ENCODE measurements around the gene ASAP3. TPM values are rescaled to one million over a fixed set of nuclear protein-coding genes. Genes with fewer than 3 reads are reported as not detected.

The ASAP3 gene
- total RNA-seq, 6 experiments from 2014 or later, result 5.9 to 14.5 (median 12.3) TPM

GRCh38 chr1:23422241-23422877 lies 61.6 kb downstream of the ASAP3 start:
- H3K36me3 Mint-ChIP-seq (ENCODE audit: low read depth), result no peaks in the 10 kb centered on the region
- DNase-seq, result peak; percentile 47
- TF ChIP-seq CTCF (IDR thresholded peaks at IDR 0.05), result no peak
- H3K4me3 Mint-ChIP-seq, result peak overlapping the region; percentile 38
- no peaks in the 10 kb centered on the region for H3K9me3 Mint-ChIP-seq
- H3K27ac Mint-ChIP-seq, result peak overlapping the region; percentile 74
- H3K27me3 Mint-ChIP-seq (ENCODE audit: insufficient read depth), result peaks cover 4% of the 10 kb centered on the region
- peaks cover 27% of the 10 kb centered on the region for H3K4me1 Mint-ChIP-seq (ENCODE audit: low read depth)

- Mint-ChIP-seq H3K27me3 (ENCODE audit: insufficient read depth) (peaks cover 4% of the 10 kb centered on the region), H3K36me3 (ENCODE audit: low read depth) (no peaks in the 10 kb centered on the region), H3K4me3 (peak overlapping the region; percentile 38), H3K4me1 (ENCODE audit: low read depth) (peaks cover 27% of the 10 kb centered on the region), H3K27ac (peak overlapping the region; percentile 74), H3K9me3 (no peaks in the 10 kb centered on the region)
- TF ChIP-seq CTCF (IDR thresholded peaks at IDR 0.05), result peak; percentile 72
- DNase-seq, result peak; percentile 68
Observed at GRCh38 chr1:23421753-23422240, 62.2 kb downstream of the ASAP3 start.

- Mint-ChIP-seq H3K4me1 (ENCODE audit: low read depth) (peaks cover 27% of the 10 kb centered on the region), H3K27ac (no peak overlapping the region), H3K27me3 (ENCODE audit: insufficient read depth) (peaks cover 4% of the 10 kb centered on the region; the same call in 1 of the 2 replicates), H3K4me3 (no peak overlapping the region), H3K9me3 (no peaks in the 10 kb centered on the region), H3K36me3 (ENCODE audit: low read depth) (no peaks in the 10 kb centered on the region)
- DNase-seq, result no peak
- TF ChIP-seq CTCF (IDR thresholded peaks at IDR 0.05), result no peak
Observed at GRCh38 chr1:23421343-23421742, 62.6 kb downstream of the ASAP3 start.

- TF ChIP-seq CTCF (IDR thresholded peaks at IDR 0.05), result no peak
- DNase-seq, result no peak
- Mint-ChIP-seq H3K9me3 (no peaks in the 10 kb centered on the region), H3K4me1 (ENCODE audit: low read depth) (peaks cover 27% of the 10 kb centered on the region), H3K27ac (no peak overlapping the region), H3K4me3 (no peak overlapping the region), H3K27me3 (ENCODE audit: insufficient read depth) (peaks cover 4% of the 10 kb centered on the region; the same call in 1 of the 2 replicates), H3K36me3 (ENCODE audit: low read depth) (no peaks in the 10 kb centered on the region)
Observed at GRCh38 chr1:23420778-23421177, 63.2 kb downstream of the ASAP3 start.

- Mint-ChIP-seq H3K4me3 (no peak overlapping the region), H3K4me1 (ENCODE audit: low read depth) (peaks cover 27% of the 10 kb centered on the region), H3K9me3 (no peaks in the 10 kb centered on the region), H3K27ac (no peak overlapping the region), H3K36me3 (ENCODE audit: low read depth) (no peaks in the 10 kb centered on the region), H3K27me3 (ENCODE audit: insufficient read depth) (peaks cover 4% of the 10 kb centered on the region; the same call in 1 of the 2 replicates)
- TF ChIP-seq CTCF (IDR thresholded peaks at IDR 0.05), result no peak
- no peak for DNase-seq
Observed at GRCh38 chr1:23419180-23419579, 64.8 kb downstream of the ASAP3 start.

Data from HFFc6 (cell line).